NB4 (cell line): Measurements from ENCODE around the gene STAT5B.

Experiments used
- DNase-seq: peaks from one replicate; pipeline ENCODE4 v3.0.0; 2010; ENCODE audit warnings: low read depth
- H3K4me3 ChIP-seq: one replicate; pipeline ENCODE4 v1.5.1; 2011; ENCODE audit warnings: mild to moderate bottlenecking, low read depth, low read length, moderate library complexity
- MYC ChIP-seq: IDR thresholded peaks from 2 replicates; pipeline ENCODE4 v1.6.1; 2011; ENCODE audit warnings: low read depth, low read length
- POLR2A ChIP-seq: IDR thresholded peaks from 2 replicates; pipeline ENCODE4 v1.6.1; 2011; ENCODE audit warnings: mild to moderate bottlenecking; ENCODE audit not compliant: insufficient read length; ENCODE audit errors: extremely low read depth
- TF ChIP-seq, protein P1 (sequence below): IDR thresholded peaks from one replicate; pipeline ENCODE4 v1.5.1; 2012; ENCODE audit warnings: low read depth, low read length
- TF ChIP-seq, protein P2 (sequence below): IDR thresholded peaks from 2 replicates; pipeline ENCODE4 v1.6.1; 2011; ENCODE audit warnings: low read depth, low read length

The STAT5B gene

DNA sequence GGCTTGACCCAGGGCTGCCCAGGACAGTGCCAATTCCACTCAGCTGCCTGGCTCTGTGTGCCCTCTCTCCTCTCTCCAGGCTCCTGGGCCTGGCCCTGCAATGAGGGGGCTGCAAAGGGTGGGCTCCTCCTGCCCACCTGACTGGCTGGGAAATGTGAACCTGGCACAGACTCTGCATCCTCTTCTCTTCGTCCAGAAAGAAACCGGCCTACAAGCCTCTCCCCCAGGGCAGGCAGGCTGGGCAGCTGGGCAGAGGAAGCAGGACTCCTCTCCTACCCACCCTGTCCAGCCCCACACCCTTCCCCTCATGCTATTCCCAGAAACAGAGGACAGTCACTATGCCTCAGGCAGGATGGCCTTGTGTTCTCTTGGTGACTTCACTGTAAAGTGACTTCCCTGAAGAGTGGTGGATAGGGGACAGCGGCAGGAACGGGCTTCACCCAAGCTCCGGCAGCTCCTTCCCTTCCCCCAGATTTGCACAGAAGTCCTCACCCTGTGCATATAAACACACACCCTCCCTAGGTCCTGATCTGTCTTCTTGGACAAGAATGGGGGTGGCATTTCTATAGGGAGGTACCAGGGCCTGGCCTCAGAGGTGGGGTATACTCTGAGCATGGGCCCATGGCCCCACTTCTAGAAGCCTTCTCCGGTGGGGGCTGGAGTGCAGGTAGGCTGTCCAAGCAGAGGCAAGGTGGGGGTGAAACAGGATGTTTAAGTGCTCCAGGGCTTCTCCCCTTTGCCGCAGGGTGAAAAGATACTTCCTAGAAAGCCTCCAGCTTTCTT is 7.2 kb upstream of the STAT5B start:
- TF ChIP-seq, protein P1, sequence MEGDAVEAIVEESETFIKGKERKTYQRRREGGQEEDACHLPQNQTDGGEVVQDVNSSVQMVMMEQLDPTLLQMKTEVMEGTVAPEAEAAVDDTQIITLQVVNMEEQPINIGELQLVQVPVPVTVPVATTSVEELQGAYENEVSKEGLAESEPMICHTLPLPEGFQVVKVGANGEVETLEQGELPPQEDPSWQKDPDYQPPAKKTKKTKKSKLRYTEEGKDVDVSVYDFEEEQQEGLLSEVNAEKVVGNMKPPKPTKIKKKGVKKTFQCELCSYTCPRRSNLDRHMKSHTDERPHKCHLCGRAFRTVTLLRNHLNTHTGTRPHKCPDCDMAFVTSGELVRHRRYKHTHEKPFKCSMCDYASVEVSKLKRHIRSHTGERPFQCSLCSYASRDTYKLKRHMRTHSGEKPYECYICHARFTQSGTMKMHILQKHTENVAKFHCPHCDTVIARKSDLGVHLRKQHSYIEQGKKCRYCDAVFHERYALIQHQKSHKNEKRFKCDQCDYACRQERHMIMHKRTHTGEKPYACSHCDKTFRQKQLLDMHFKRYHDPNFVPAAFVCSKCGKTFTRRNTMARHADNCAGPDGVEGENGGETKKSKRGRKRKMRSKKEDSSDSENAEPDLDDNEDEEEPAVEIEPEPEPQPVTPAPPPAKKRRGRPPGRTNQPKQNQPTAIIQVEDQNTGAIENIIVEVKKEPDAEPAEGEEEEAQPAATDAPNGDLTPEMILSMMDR: no peak
- TF ChIP-seq MYC: no peak
- TF ChIP-seq, protein P2, sequence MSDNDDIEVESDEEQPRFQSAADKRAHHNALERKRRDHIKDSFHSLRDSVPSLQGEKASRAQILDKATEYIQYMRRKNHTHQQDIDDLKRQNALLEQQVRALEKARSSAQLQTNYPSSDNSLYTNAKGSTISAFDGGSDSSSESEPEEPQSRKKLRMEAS: no peak
- TF ChIP-seq POLR2A: no peak
- DNase-seq: no peak
- H3K4me3 ChIP-seq: no peak overlapping the region

DNA sequence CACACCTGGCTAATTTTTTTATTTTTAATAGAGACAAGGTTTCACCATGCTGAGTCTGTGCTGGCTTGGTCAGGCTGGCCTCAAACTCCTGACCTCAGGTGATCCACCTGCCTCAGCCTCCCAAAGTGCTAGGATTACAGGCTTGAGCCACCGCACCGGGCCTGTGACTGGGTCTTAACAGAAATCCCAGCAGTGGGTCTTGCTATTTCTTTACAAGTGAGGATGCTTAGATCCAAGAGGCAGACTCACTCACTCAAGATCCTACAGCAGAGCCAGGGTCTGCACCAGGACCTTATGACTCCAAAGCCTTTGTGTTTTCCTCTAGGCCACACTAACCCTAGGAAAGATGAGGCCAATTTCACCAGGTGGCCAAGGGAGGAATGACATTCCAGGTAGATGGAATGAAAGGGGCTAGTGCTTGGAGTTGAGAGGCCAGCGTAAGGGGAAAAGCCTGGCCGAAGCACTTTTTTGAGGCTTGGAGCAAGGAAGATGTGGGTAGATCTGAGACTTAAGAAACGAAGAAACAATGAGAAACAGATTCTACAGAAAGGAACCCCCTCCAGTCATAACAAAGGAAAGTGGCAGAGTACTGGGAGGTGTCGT is 6.4 kb upstream of the STAT5B start:
- no peak for DNase-seq
- TF ChIP-seq, protein P1: no peak

DNA sequence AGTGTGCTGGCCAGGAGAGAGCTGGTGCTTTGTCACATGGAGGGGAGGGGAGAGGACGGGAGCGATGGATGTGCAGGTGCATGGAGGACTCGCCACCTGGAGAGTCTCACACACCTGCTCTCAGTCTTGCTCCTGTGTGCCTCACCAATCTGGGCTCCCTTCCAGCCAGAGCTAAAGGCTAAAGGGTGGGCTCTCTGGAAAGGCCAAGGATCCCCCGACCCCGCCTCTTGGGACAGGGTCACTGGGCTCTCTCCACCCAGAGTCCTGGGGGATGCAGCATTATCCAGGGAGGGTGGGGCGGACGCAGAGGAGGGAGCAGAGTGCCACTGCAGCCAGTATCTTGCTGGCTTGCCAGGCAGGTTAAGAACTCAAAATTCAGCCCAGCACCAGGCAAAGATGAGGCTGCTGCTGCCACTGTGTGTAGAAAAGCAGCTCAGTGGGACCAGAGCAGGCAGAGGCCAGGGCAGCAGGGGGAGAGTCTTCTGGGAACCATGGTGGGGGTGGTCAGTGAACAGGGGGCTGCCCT is 5.4 kb upstream of the STAT5B start:
- H3K4me3 ChIP-seq: no peak overlapping the region
- DNase-seq: no peak
- TF ChIP-seq, protein P1: no peak
- TF ChIP-seq, protein P2: no peak
- no peak for TF ChIP-seq POLR2A
- no peak for TF ChIP-seq MYC

More for the DNA sequence above, 6.4 kb upstream of the STAT5B start:
- no peak overlapping the region for H3K4me3 ChIP-seq

DNA sequence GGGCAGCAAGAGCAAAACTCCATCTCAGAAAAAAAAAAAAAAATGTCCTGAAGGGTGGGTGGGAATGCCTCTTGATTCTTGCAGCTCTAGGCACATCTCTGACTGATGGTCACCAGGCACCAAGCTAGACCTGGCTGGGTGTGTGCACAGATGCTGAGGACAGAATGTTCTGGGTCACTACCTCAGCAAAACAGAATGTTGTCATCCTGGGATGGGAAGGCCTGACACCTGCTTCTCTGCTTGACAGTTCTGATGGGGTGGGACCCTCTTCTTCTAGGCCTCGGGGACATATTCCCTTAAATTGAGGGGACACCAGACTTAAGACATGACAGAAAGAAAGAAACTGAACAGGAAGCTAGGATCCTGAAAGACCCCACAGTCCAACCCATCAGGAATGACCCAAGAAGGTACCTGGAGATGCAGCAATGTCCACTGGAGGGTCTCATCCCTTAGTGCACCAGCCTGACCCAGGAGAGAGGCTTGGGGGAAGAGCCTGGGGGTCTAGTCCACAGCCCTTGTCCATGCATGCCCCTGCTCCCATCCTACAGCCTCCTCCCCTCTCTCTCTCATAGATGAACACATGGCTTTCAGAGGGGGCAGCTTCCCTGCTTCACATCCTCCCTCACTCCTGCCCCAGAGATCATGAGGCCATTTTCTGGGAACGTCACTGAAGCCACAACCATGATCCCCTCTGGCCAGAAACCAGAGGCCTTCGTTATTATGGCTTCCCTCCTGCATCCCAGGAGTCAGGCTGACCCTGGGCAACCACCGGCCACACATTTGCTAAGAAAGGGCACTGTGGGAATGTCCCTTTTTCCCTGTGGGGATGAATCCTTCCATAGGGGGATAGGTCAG is 3.8 kb upstream of the STAT5B start:
- DNase-seq: no peak
- no peak overlapping the region for H3K4me3 ChIP-seq
- TF ChIP-seq POLR2A (no peak), MYC (no peak)
- TF ChIP-seq, protein P2: no peak
- TF ChIP-seq, protein P1: no peak

DNA sequence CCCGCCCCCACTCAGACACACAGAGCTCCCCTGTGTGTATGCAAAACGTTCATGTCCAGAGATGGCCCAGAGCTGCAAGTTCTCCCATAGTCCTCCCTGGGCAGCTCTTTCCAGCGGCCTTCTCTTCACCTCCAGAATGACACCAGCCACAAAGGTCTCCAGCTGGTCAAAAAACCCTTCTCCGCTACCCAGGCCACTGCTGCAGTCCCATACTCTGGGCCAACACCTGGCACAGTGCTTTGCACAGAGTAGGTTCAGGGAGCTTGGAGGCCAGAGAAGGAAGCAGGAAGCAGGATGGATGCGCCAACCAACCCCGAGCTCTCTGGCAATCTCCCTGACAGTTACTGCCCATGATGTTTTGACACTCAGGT is 1.1 kb upstream of the STAT5B start:
- DNase-seq: no peak
- TF ChIP-seq MYC (no peak), POLR2A (no peak)
- TF ChIP-seq, protein P2: no peak
- TF ChIP-seq, protein P1: no peak
- H3K4me3 ChIP-seq: no peak overlapping the region
